H1 (cell line): Measurements from ENCODE around the gene SLC52A3. TPM values are rescaled to one million over a fixed set of nuclear protein-coding genes. Genes with fewer than 3 reads are reported as not detected.

Experiments
- BACH1 ChIP-seq: IDR thresholded peaks from 2 replicates; pipeline ENCODE4 v1.6.1; 2012; ENCODE audit warnings: low read length, improper control_type of control experiment
- CHD2 ChIP-seq: IDR thresholded peaks from 2 replicates; pipeline ENCODE4 v1.6.1; 2012; ENCODE audit warnings: low read length, improper control_type of control experiment
- CTBP2 ChIP-seq: IDR thresholded peaks from 2 replicates; pipeline ENCODE4 v1.7.0; 2011; ENCODE audit warnings: borderline replicate concordance, mild to moderate bottlenecking, moderate library complexity, mixed read lengths, low read length; ENCODE audit not compliant: insufficient read depth, insufficient read length
- SP4 ChIP-seq: IDR thresholded peaks from 2 replicates; pipeline ENCODE4 v1.6.1; 2012; ENCODE audit warnings: low read length, inconsistent platforms
- TEAD4 ChIP-seq: IDR thresholded peaks from 2 replicates; pipeline ENCODE4 v1.6.1; 2012; ENCODE audit warnings: low read depth, low read length, inconsistent platforms, mixed read lengths
- polyA plus RNA-seq, 7 experiments: library from polyadenylated mRNA; depleted of rRNA in 3 of 7; stranded (reverse) in 5 of 7; unstranded in 2 of 7; fragments of >200 nt in 5 of 7; fragments of 200-250 nt in 2 of 7; gene quantifications; 1 replicate in 5 of 7; 2 replicates in 1 of 7; 4 replicates in 1 of 7; pipeline versions ENCODE4 v1.2.1 to v1.2.3, GENCODE V29; 2011 to 2013; ENCODE audit warnings: missing spikeins in 2 of 7, mixed read lengths in 2 of 7
- total RNA-seq: library from RNA; stranded (reverse); fragmentation: NEBNext Ultra II Directional; extraction: Animal tissue kit (Norgen Biotek cat#: 25700); gene quantifications from 2 replicates; pipeline ENCODE4 v1.2.1, GENCODE V29; 2021

Gene SLC52A3
- total and polyA plus RNA-seq, 2 of the 8 experiments (the other 6 are each of a cell fraction or from before 2014, with no cell fraction given), result 2.3 to 4.2 TPM

GRCh38 chr20:723756-724155, 44.5 kb downstream of the SLC52A3 start (continued):
- TF ChIP-seq TEAD4, result no peak
- no peak for TF ChIP-seq CHD2
- TF ChIP-seq SP4, result no peak
- TF ChIP-seq BACH1, result no peak
- TF ChIP-seq CTBP2, result no peak
